Endodermal cell (in vitro differentiated cells): Measurements from ENCODE around the gene MYLK3. TPM values are rescaled to one million over a fixed set of nuclear protein-coding genes. Genes with fewer than 3 reads are reported as not detected.
"Not testable (repeated sequence)": the region's sequence is repeated elsewhere in the genome, so short reads cannot be mapped to it uniquely, and the experiment has no call there.

Experiments
- DNase-seq: peaks from one replicate; pipeline ENCODE4 v3.0.0-alpha.2; 2017
- H3K27ac ChIP-seq: 2 replicates; pipeline ENCODE4 v1.5.1; 2013; ENCODE audit warnings: mild to moderate bottlenecking, low read depth, low read length, moderate library complexity
- H3K27me3 ChIP-seq: 2 replicates; pipeline ENCODE4 v1.6.1; 2013; ENCODE audit warnings: mild to moderate bottlenecking, low read length, moderate library complexity; ENCODE audit not compliant: insufficient read depth, control insufficient read depth, poor library complexity, severe bottlenecking
- H3K36me3 ChIP-seq: 2 replicates; pipeline ENCODE4 v1.7.0; 2013; ENCODE audit warnings: mild to moderate bottlenecking, low read length, moderate library complexity; ENCODE audit not compliant: control insufficient read depth, insufficient read depth
- H3K4me1 ChIP-seq: one replicate; pipeline ENCODE4 v1.7.0; 2013; ENCODE audit warnings: low read length; ENCODE audit not compliant: control insufficient read depth, insufficient read depth
- H3K4me3 ChIP-seq: 2 replicates; pipeline ENCODE4 v1.5.1; 2013; ENCODE audit warnings: mild to moderate bottlenecking, low read length, moderate library complexity
- H3K9ac ChIP-seq: 2 replicates; pipeline ENCODE4 v1.6.1; 2013; ENCODE audit warnings: mild to moderate bottlenecking, low read length, moderate library complexity; ENCODE audit not compliant: poor library complexity, severe bottlenecking; ENCODE audit errors: extremely low read depth
- H3K9me3 ChIP-seq: 2 replicates; pipeline ENCODE4 v1.6.1; 2013; ENCODE audit warnings: mild to moderate bottlenecking, low read length, moderate library complexity; ENCODE audit not compliant: control insufficient read depth
- H3K27ac Mint-ChIP-seq: 2 replicates; pipeline ENCODE4 v1.8.0; 2020; ENCODE audit warnings: mixed read lengths
- H3K27me3 Mint-ChIP-seq: 2 replicates; pipeline ENCODE4 v1.8.0; 2021; ENCODE audit warnings: mild to moderate bottlenecking, mixed read lengths; ENCODE audit not compliant: insufficient read depth
- H3K36me3 Mint-ChIP-seq: 2 replicates; pipeline ENCODE4 v1.8.0; 2020; ENCODE audit warnings: low read depth, mixed read lengths
- H3K4me1 Mint-ChIP-seq: 2 replicates; pipeline ENCODE4 v1.8.0; 2020; ENCODE audit warnings: mixed read lengths
- H3K4me3 Mint-ChIP-seq: 2 replicates; pipeline ENCODE4 v1.8.0; 2020; ENCODE audit warnings: mild to moderate bottlenecking, moderate library complexity, mixed read lengths
- H3K9me3 Mint-ChIP-seq: 2 replicates; pipeline ENCODE4 v1.8.0; 2020; ENCODE audit warnings: mild to moderate bottlenecking, mixed read lengths
- WGBS, 2 experiments: methylation state at CpG; one replicate each; pipeline versions ENCODE4 v1.1.5 to v1.1.7; 2013; ENCODE audit warnings: missing lambda C conversion rate in 2 of 2, mixed read lengths in 1 of 2; ENCODE audit not compliant: insufficient coverage in 1 of 2, insufficient read length in 1 of 2; 5-methylcytosine and 5-hydroxymethylcytosine counted together
- total RNA-seq, 2 donors: library from RNA; stranded (reverse); fragmentation: NEBNext Ultra II Directional in 1 of 2; extraction: Animal tissue kit (Norgen Biotek cat#: 25700) in 1 of 2; gene quantifications; 2 replicates in 1 of 2; 3 replicates in 1 of 2; pipeline ENCODE4 v1.2.1, GENCODE V29; 2021
- TF ChIP-seq, protein P1 (sequence below): fragments of 200-600 bp; sonication (generic); conservative IDR thresholded peaks from 2 replicates; pipeline ENCODE4 v1.5.0; 2021; ENCODE audit warnings: antibody characterized with exemption, mild to moderate bottlenecking

The MYLK3 gene
- total RNA-seq, 2 donors from 2014 or later, result 2.3 to 4.0 TPM

DNA sequence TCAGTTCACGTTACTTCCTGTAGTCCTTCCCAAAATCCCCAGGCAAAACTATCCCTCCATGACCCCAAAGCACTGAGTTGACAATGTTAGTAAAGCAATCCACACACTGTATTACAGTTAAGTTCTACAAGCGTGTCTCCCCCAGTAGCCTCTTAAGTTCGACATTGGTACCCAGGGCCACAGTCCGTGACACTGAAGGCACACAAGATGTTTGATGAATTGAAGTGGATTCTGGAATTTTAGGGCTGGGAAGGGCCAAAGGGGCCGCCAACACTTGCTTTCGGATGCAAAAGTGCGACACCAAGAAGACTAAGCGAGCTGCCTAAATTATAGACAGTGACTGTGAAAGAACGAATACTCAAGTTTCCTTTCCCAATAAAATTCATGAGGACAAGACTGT is 60.7 kb downstream of the MYLK3 start:
- 80 to 86% methylated on average over 8 to 9 of the region's 9 CpGs for WGBS, 2 experiments
- Mint-ChIP-seq H3K36me3 (peaks cover 20% of the 10 kb centered on the region), H3K27me3 (no peaks in the 10 kb centered on the region), H3K27ac (peak overlapping the region; percentile 1), H3K4me1 (peaks cover 31% of the 10 kb centered on the region), H3K4me3 (no peak overlapping the region), H3K9me3 (no peaks in the 10 kb centered on the region)
- H3K9me3 ChIP-seq, result no peaks in the 10 kb centered on the region
- TF ChIP-seq, protein P1, sequence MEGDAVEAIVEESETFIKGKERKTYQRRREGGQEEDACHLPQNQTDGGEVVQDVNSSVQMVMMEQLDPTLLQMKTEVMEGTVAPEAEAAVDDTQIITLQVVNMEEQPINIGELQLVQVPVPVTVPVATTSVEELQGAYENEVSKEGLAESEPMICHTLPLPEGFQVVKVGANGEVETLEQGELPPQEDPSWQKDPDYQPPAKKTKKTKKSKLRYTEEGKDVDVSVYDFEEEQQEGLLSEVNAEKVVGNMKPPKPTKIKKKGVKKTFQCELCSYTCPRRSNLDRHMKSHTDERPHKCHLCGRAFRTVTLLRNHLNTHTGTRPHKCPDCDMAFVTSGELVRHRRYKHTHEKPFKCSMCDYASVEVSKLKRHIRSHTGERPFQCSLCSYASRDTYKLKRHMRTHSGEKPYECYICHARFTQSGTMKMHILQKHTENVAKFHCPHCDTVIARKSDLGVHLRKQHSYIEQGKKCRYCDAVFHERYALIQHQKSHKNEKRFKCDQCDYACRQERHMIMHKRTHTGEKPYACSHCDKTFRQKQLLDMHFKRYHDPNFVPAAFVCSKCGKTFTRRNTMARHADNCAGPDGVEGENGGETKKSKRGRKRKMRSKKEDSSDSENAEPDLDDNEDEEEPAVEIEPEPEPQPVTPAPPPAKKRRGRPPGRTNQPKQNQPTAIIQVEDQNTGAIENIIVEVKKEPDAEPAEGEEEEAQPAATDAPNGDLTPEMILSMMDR, result peak; percentile 36
- H3K9ac ChIP-seq, result peak overlapping the region; percentile 89
- DNase-seq, result no peak
- no peak overlapping the region for H3K27ac ChIP-seq
- peaks cover 5% of the 10 kb centered on the region for H3K4me1 ChIP-seq
- peak overlapping the region; percentile 99 for H3K4me3 ChIP-seq
- peaks cover 23% of the 10 kb centered on the region for H3K36me3 ChIP-seq
- H3K27me3 ChIP-seq, result no peaks in the 10 kb centered on the region

DNA sequence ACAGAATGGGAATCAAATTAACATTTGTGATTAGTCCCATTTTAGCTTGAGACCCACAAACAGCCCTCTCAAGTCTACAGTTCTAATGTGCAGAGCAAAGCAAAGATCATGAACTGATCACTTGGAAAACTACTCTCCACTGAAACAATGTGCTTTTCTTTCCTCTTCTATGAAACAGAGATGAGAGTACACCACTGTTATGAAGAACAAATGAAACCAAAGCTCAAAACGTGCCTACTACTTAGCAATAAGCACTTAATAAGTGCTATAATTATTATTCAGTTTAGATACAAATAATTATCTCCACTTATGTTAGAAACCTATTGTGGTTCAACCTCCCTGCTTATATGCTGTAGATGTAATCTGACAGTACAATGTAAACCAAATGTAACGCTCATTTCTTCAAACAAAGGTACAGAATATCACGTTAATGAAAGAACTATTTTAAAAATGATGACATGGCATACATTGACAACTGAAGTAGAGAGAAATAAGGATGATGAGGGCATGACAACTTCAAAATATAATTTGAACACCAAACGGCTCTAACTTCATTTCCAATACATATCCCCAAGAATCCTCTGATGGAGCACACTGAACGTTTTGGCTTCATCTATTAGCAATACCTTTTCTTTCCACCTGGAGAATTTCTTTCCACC is 61.2 kb downstream of the MYLK3 start:
- Mint-ChIP-seq H3K27me3 (no peaks in the 10 kb centered on the region), H3K9me3 (no peaks in the 10 kb centered on the region), H3K36me3 (peaks cover 14% of the 10 kb centered on the region), H3K27ac (no peak overlapping the region), H3K4me1 (peaks cover 35% of the 10 kb centered on the region), H3K4me3 (no peak overlapping the region)
- Histone ChIP-seq H3K36me3 (peaks cover 23% of the 10 kb centered on the region), H3K27me3 (no peaks in the 10 kb centered on the region), H3K4me3 (peak overlapping the region; percentile 99), H3K9ac (no peak overlapping the region), H3K27ac (no peak overlapping the region), H3K4me1 (peaks cover 5% of the 10 kb centered on the region), H3K9me3 (no peaks in the 10 kb centered on the region)
- DNase-seq, result no peak
- TF ChIP-seq, protein P1, result no peak
- WGBS, 2 experiments, result 50 to 63% methylated on average over 1 to 5 of the region's 5 CpGs

DNA sequence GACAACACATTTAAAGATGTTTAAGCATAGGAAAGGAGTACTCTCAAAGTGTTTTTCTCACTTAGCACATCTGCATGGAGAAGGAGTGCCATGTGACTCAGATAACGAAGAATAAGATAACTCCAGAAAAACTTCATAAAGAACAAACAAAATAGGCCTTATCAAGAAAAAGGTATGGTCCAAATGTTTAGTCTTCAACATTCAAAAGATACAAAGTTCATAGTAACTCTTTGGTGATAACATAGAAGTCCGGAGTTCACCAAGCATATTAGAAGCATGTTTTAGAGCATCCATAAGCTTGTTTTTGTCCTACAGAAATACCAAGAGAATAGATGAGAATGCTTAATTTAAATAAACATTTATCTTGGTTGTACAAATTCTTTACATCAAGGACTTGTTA is 66.3 kb downstream of the MYLK3 start:
- Mint-ChIP-seq H3K36me3 (peaks cover 33% of the 10 kb centered on the region), H3K4me1 (peaks cover 23% of the 10 kb centered on the region)
- not testable (repeated sequence) for H3K9ac ChIP-seq, H3K4me3 Mint-ChIP-seq, H3K27me3 Mint-ChIP-seq, H3K27ac ChIP-seq, DNase-seq, H3K9me3 Mint-ChIP-seq, H3K9me3 ChIP-seq, H3K27me3 ChIP-seq, H3K4me1 ChIP-seq, H3K4me3 ChIP-seq, H3K27ac Mint-ChIP-seq
- WGBS, 2 experiments, result 83% methylated on average over 2 of the region's 2 CpGs; no CpG with 5 or more reads in 1 of the 2 experiments
- peaks cover 57% of the 10 kb centered on the region for H3K36me3 ChIP-seq

DNA sequence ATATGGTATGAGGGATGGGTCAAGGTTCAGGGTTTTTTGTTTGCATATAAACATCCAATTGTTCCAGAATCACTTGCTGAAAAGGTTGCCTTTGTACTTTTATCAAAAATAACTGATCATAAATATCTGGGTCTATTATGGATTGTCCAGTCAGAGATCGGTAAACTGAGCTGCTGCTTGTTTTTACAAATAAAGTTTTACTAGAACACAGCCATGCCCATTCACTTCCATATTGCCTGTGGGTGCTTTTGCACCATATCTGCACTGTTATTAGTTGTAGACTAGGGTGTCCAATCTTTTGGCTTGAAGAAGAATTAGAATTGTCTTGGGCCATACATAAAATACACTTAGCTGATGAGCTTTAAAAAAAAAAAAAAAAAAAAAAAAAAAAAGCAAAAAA is 70.2 kb downstream of the MYLK3 start:
- peaks cover 59% of the 10 kb centered on the region for H3K36me3 Mint-ChIP-seq
- not testable (repeated sequence) for H3K27me3 Mint-ChIP-seq, DNase-seq, H3K4me1 ChIP-seq, H3K9me3 Mint-ChIP-seq, H3K4me3 ChIP-seq, H3K27me3 ChIP-seq, H3K27ac Mint-ChIP-seq, H3K9ac ChIP-seq, H3K4me3 Mint-ChIP-seq, H3K4me1 Mint-ChIP-seq, H3K27ac ChIP-seq, H3K9me3 ChIP-seq
- H3K36me3 ChIP-seq, result peaks cover 86% of the 10 kb centered on the region
- WGBS, 2 experiments, result 60% methylated on average over 1 of the region's 1 CpG; no CpG with 5 or more reads in 1 of the 2 experiments
